ENCODE data around the gene SMIM23.

DNA sequence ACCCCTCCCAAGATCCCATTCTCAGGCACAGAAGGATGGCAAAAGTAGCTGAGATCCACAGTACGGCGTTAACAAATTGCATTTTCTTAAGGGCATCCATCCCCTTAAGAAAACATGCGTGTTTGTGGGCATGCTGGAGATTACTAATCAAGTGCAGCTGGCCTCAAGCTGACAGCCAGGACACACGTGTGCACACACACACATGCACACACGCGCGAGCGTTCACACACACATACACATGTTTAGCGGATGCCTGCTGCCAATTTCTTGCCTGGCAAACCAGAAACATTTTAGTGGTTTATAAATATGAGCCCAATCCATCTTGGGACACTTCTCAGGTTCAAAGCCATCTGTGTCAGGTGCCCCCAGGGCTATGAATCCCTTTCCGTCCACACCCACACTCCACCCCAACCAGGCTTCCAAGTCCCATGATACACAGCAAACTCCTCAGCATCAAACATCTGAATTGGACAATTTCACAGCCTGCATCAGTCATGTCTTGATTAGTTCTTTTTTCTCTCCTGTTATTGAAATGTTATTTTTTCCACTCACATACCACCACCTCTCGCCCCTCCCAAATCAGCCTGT lies 23.5 kb upstream of the SMIM23 start:
- TF ChIP-seq CTCF (conservative IDR thresholded peaks at IDR 0.05; ENCODE audit: low read depth in 2 of 2) (no peak), EZH2phosphoT487 (IDR thresholded peaks at IDR 0.05; ENCODE audit: unreplicated experiment) (no peak), EZH2 (IDR thresholded peaks at IDR 0.05; ENCODE audit: low read depth, unreplicated experiment) (no peak)
